SK-N-MC (cell line): ENCODE measurements around the gene TIMP3.

Source experiments
- DNase-seq: peaks from one replicate; pipeline ENCODE4 v3.0.0-alpha.2; 2011; ENCODE audit warnings: low read depth, low spot score
- H3K27ac ChIP-seq: fragments of 200-600 bp; sonication (generic); 2 replicates; pipeline ENCODE4 v1.5.1; 2016; ENCODE audit warnings: mixed run types
- H3K36me3 ChIP-seq: fragments of 200-600 bp; sonication (generic); 2 replicates; pipeline ENCODE4 v1.6.1; 2017; ENCODE audit warnings: antibody characterized with exemption, low read length, mixed read lengths; ENCODE audit not compliant: insufficient read depth
- H3K4me3 ChIP-seq: fragments of 200-600 bp; sonication (generic); 2 replicates; pipeline ENCODE4 v1.5.1; 2016
- H3K9ac ChIP-seq: fragments of 200-600 bp; sonication (generic); 2 replicates; pipeline ENCODE4 v1.8.0; 2017; ENCODE audit warnings: mixed run types, mixed read lengths; ENCODE audit not compliant: insufficient read length
- H3K9me3 ChIP-seq: fragments of 200-600 bp; sonication (generic); 2 replicates; pipeline ENCODE4 v1.6.1; 2017; ENCODE audit warnings: low read depth, mild to moderate bottlenecking, antibody characterized with exemption, low read length, moderate library complexity, mixed read lengths
- EZH2 ChIP-seq: fragments of 200-600 bp; sonication (generic); IDR thresholded peaks from one replicate; pipeline ENCODE4 v1.6.1; 2017; ENCODE audit warnings: antibody characterized with exemption
- FOXP2 ChIP-seq: optimal IDR thresholded peaks from 2 replicates; pipeline ENCODE3; 2011; ENCODE audit warnings: mild to moderate bottlenecking, moderate library complexity; ENCODE audit not compliant: insufficient read depth; ENCODE audit errors: extremely low read length, control extremely low read depth
- POLR2AphosphoS5 ChIP-seq: IDR thresholded peaks from 2 replicates; pipeline ENCODE4 v1.6.1; 2012; ENCODE audit warnings: mild to moderate bottlenecking, low read depth, low read length, borderline replicate concordance

The TIMP3 gene

GRCh38 chr22:32859743-32860142 is 58.2 kb downstream of the TIMP3 start:
- H3K9me3 ChIP-seq = no peaks in the 10 kb centered on the region
- no peak for DNase-seq
- H3K9ac ChIP-seq = no peak overlapping the region
- TF ChIP-seq EZH2 (no peak), FOXP2 (no peak), POLR2AphosphoS5 (no peak)
- H3K27ac ChIP-seq = no peak overlapping the region
- H3K4me3 ChIP-seq = no peak overlapping the region
- peaks cover 20% of the 10 kb centered on the region; the same call in 1 of the 2 replicates for H3K36me3 ChIP-seq

GRCh38 chr22:32861330-32861729 is 59.8 kb downstream of the TIMP3 start:
- Histone ChIP-seq H3K9me3 (no peaks in the 10 kb centered on the region), H3K27ac (no peak overlapping the region), H3K4me3 (no peak overlapping the region), H3K9ac (no peak overlapping the region), H3K36me3 (peaks cover 20% of the 10 kb centered on the region; the same call in 1 of the 2 replicates)
- TF ChIP-seq EZH2 = no peak
- TF ChIP-seq POLR2AphosphoS5 = no peak
- no peak for TF ChIP-seq FOXP2
- no peak for DNase-seq

GRCh38 chr22:32862083-32862482 is 60.6 kb downstream of the TIMP3 start:
- H3K36me3 ChIP-seq = peaks cover 19% of the 10 kb centered on the region; the same call in 1 of the 2 replicates

GRCh38 chr22:32862936-32863661 is 61.6 kb downstream of the TIMP3 start:
- no peak for DNase-seq
- Histone ChIP-seq H3K9me3 (no peaks in the 10 kb centered on the region), H3K27ac (no peak overlapping the region), H3K36me3 (peaks cover 12% of the 10 kb centered on the region; the same call in 1 of the 2 replicates), H3K4me3 (no peak overlapping the region), H3K9ac (no peak overlapping the region)
- no peak for TF ChIP-seq FOXP2
- TF ChIP-seq EZH2 = no peak
- no peak for TF ChIP-seq POLR2AphosphoS5

More at GRCh38 chr22:32862083-32862482, 60.6 kb downstream of the TIMP3 start:
- no peak for DNase-seq
- Histone ChIP-seq H3K9ac (no peak overlapping the region), H3K9me3 (no peaks in the 10 kb centered on the region), H3K27ac (no peak overlapping the region), H3K4me3 (no peak overlapping the region)
- TF ChIP-seq EZH2 (no peak), FOXP2 (no peak), POLR2AphosphoS5 (no peak)

DNA sequence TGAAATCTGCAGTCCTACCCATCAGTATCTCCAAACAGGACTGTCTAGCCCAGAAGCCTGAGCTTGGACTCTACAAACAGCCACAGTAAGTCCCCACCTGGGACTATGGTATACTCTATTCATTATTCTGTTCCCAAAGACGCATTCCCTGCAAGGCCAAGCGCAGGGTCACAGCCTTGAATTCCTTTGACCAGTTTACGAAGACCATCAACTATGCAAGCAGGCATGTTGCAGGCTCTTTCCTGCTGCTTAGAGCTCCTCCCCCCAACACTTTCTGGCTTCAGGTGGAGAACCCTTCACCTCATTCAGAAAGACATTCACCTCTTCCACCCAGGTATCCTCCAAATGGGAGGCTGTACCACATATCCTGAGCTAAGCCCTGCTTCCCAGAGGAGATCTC is 62.5 kb downstream of the TIMP3 start:
- H3K9ac ChIP-seq = no peak overlapping the region
- no peak overlapping the region for H3K27ac ChIP-seq
- no peak overlapping the region for H3K4me3 ChIP-seq
- no peak for TF ChIP-seq FOXP2
- no peak for DNase-seq
- peaks cover 8% of the 10 kb centered on the region; the same call in 1 of the 2 replicates for H3K36me3 ChIP-seq
- no peaks in the 10 kb centered on the region for H3K9me3 ChIP-seq

DNA sequence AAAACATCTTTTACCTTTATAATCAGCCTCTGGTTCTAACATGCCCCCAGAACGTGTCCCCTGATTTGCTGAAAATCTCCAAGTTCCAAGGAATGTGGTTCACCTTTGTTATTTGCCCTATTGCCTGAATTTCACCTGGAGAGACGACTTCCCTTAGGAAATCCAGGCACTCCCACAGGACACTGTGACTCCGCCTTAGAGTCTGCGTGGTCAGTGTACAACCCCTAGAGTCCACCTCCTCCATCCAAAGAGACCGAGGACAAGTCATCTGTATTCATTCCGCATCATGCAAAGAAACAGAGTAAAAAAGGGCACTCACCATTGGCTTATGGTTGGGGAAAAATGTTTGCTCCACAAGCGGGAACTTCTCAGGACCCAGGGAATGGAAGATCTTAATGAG is 63.1 kb downstream of the TIMP3 start:
- no peak for DNase-seq
- Histone ChIP-seq H3K27ac (no peak overlapping the region), H3K36me3 (peaks cover 3% of the 10 kb centered on the region; the same call in 1 of the 2 replicates), H3K9me3 (no peaks in the 10 kb centered on the region), H3K4me3 (no peak overlapping the region), H3K9ac (no peak overlapping the region)
- TF ChIP-seq FOXP2 (no peak), EZH2 (no peak), POLR2AphosphoS5 (no peak)

GRCh38 chr22:32866953-32867352 is 65.4 kb downstream of the TIMP3 start:
- DNase-seq = no peak
- Histone ChIP-seq H3K9ac (no peak overlapping the region), H3K36me3 (no peaks in the 10 kb centered on the region)

DNA sequence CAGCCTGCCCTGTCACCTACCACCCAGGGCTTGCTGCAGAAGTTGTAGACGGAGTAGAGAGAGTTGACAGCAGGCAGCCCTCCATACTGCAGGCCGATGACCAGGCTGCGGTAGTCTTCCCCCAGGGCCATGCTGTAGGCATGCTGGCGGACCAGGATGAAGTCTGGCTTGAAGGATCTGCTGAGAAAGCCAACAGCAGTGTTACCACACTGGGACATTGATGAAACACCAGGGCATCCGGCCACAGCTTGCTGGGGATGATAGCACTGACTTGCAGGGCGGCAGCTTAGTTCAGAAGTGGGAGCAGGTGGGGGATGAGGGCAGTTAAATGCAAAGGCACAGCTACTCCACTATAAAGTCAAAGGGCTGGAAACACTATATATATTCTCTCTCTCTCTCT is 67.4 kb downstream of the TIMP3 start:
- Histone ChIP-seq H3K9me3 (no peaks in the 10 kb centered on the region), H3K9ac (no peak overlapping the region), H3K27ac (no peak overlapping the region), H3K36me3 (no peaks in the 10 kb centered on the region), H3K4me3 (no peak overlapping the region)
- DNase-seq = no peak
- TF ChIP-seq POLR2AphosphoS5 (no peak), EZH2 (no peak), FOXP2 (no peak)

More at GRCh38 chr22:32866953-32867352, 65.4 kb downstream of the TIMP3 start:
- Histone ChIP-seq H3K27ac (no peak overlapping the region), H3K4me3 (no peak overlapping the region), H3K9me3 (no peaks in the 10 kb centered on the region)
- TF ChIP-seq EZH2 = no peak
- no peak for TF ChIP-seq FOXP2
- TF ChIP-seq POLR2AphosphoS5 = no peak
